ENCODE data around the gene FAM53A.
"Not testable (repeated sequence)": the region's sequence is repeated elsewhere in the genome, so short reads cannot be mapped to it uniquely, and the experiment has no call there.

FAM53A gene

GRCh38 chr4:1682860-1683259 is 1.3 kb downstream of the FAM53A start:
- no peak for TF ChIP-seq CTCF (IDR thresholded peaks at IDR 0.05; ENCODE audit: low read depth, low read length)
- peak overlapping the region; percentile 61 for H3K4me3 ChIP-seq (ENCODE audit: low read depth, low read length)

- H3K4me3 ChIP-seq (ENCODE audit: low read depth, low read length), result no peak overlapping the region
- no peak for TF ChIP-seq CTCF (IDR thresholded peaks at IDR 0.05; ENCODE audit: low read depth, low read length)
Measured at GRCh38 chr4:1678244-1678643, 5.9 kb downstream of the FAM53A start.

- no peak for TF ChIP-seq CTCF (IDR thresholded peaks at IDR 0.05; ENCODE audit: low read depth, low read length)
- H3K4me3 ChIP-seq (ENCODE audit: low read depth, low read length), result no peak overlapping the region
Measured at GRCh38 chr4:1676605-1677525, 7.2 kb downstream of the FAM53A start.

GRCh38 chr4:1675802-1676137 is 8.3 kb downstream of the FAM53A start:
- TF ChIP-seq CTCF (IDR thresholded peaks at IDR 0.05; ENCODE audit: low read depth, low read length), result no peak
- no peak overlapping the region for H3K4me3 ChIP-seq (ENCODE audit: low read depth, low read length)

- TF ChIP-seq CTCF (IDR thresholded peaks at IDR 0.05; ENCODE audit: low read depth, low read length), result no peak
- H3K4me3 ChIP-seq (ENCODE audit: low read depth, low read length), result no peak overlapping the region
Measured at GRCh38 chr4:1675136-1675801, 8.8 kb downstream of the FAM53A start.

GRCh38 chr4:1674682-1675081 is 9.4 kb downstream of the FAM53A start:
- TF ChIP-seq CTCF (IDR thresholded peaks at IDR 0.05; ENCODE audit: low read depth, low read length), result no peak
- H3K4me3 ChIP-seq (ENCODE audit: low read depth, low read length), result no peak overlapping the region

GRCh38 chr4:1673671-1674070 is 10.4 kb downstream of the FAM53A start:
- no peak for TF ChIP-seq CTCF (IDR thresholded peaks at IDR 0.05; ENCODE audit: low read depth, low read length)
- H3K4me3 ChIP-seq (ENCODE audit: low read depth, low read length), result no peak overlapping the region

GRCh38 chr4:1671011-1671410 is 13.1 kb downstream of the FAM53A start:
- not testable (repeated sequence) for H3K4me3 ChIP-seq (ENCODE audit: low read depth, low read length)
